Thyroid gland (tissue), 4 donors: ENCODE data around the gene CALR3. TPM values are rescaled to one million over a fixed set of nuclear protein-coding genes. Genes with fewer than 3 reads are reported as not detected.

Source experiments
- DNase-seq, 2 donors: peaks; one replicate each; pipeline ENCODE4 v3.0.0-alpha.2; 2019
- H3K27ac ChIP-seq, 3 donors: fragments of 200-600 bp; sonication (generic); 1 replicate in 2 of 3; 2 replicates in 1 of 3; pipeline ENCODE4 v1.5.1; 2016 to 2019; ENCODE audit warnings: mild to moderate bottlenecking in 1 of 3, moderate library complexity in 1 of 3
- H3K27me3 ChIP-seq: fragments of 200-600 bp; sonication (generic); one replicate; pipeline ENCODE4 v1.5.1; 2019
- H3K36me3 ChIP-seq, 2 donors: fragments of 200-600 bp; sonication (generic); one replicate each; pipeline ENCODE4 v1.5.1; 2016 to 2019
- H3K4me1 ChIP-seq, 2 donors: fragments of 200-600 bp; sonication (generic); one replicate each; pipeline ENCODE4 v1.5.1; 2017 to 2019
- H3K4me3 ChIP-seq, 3 donors: fragments of 200-600 bp; sonication (generic); replicated peaks in 1 of 3; 1 replicate in 2 of 3; 2 replicates in 1 of 3; pipeline ENCODE4 v1.5.1; 2016; ENCODE audit warnings: mild to moderate bottlenecking in 1 of 3
- H3K9me3 ChIP-seq: fragments of 200-600 bp; sonication (generic); one replicate; pipeline ENCODE4 v1.5.1; 2017
- CTCF ChIP-seq, 6 experiments: fragments of 200-600 bp in 3 of 6; fragments of 450-650 bp in 3 of 6; sonication (generic) in 3 of 6; IDR thresholded peaks; one replicate each; pipeline ENCODE4 v1.5.1; 2016 to 2019; ENCODE audit warnings: antibody characterized with exemption in 6 of 6, mild to moderate bottlenecking in 2 of 6, inconsistent platforms in 1 of 6, moderate library complexity in 1 of 6
- POLR2A ChIP-seq, 2 donors: fragments of 450-650 bp; IDR thresholded peaks; one replicate each; pipeline ENCODE4 v1.6.1; 2017; ENCODE audit warnings: antibody characterized with exemption in 2 of 2, mild to moderate bottlenecking in 2 of 2, moderate library complexity in 1 of 2
- WGBS, 2 donors: methylation state at CpG; one replicate each; pipeline ENCODE4 v1.1.5; 2017; 5-methylcytosine and 5-hydroxymethylcytosine counted together
- intact Hi-C: fragments of 100-400 bp; cut with DNase I; formaldehyde crosslinking; loops from one replicate; pipeline ENCODE4 v1.15.1; 2023
- total RNA-seq, 4 donors: library from RNA; depleted of rRNA; stranded (reverse); fragments of >200 nt; gene quantifications; one replicate each; pipeline ENCODE4 v1.2.3, GENCODE V29; 2016

The CALR3 gene
- total RNA-seq, 4 donors from 2014 or later, result 0.58 TPM; not detected in 3

GRCh38 chr19:16529466-16530144 is 33.6 kb upstream of the CALR3 start:
- no peaks in the 10 kb centered on the region for H3K27me3 ChIP-seq
- H3K4me1 ChIP-seq, result no peaks in the 10 kb centered on the region
- H3K4me3 ChIP-seq, result no peak overlapping the region
- peaks cover 91 to 94% of the 10 kb centered on the region in 2 donors for H3K36me3 ChIP-seq
- intact Hi-C loops, result no loop called here
- H3K27ac ChIP-seq, result no peak overlapping the region
- DNase-seq, result no peak
- TF ChIP-seq CTCF (IDR thresholded peaks at IDR 0.05) (no peak), POLR2A (IDR thresholded peaks at IDR 0.05) (no peak)
- 92 to 95% methylated on average over 11 to 23 of the region's 25 CpGs for WGBS, 2 donors
- no peaks in the 10 kb centered on the region for H3K9me3 ChIP-seq

- no peak overlapping the region for H3K27ac ChIP-seq
- TF ChIP-seq POLR2A (IDR thresholded peaks at IDR 0.05) (no peak), CTCF (IDR thresholded peaks at IDR 0.05) (peak in 1 of 6 experiments; percentile 10)
- no peaks in the 10 kb centered on the region for H3K27me3 ChIP-seq
- H3K4me3 ChIP-seq, result no peak overlapping the region
- no peaks in the 10 kb centered on the region for H3K9me3 ChIP-seq
- WGBS, 2 donors, result 87 to 89% methylated on average over 3 to 11 of the region's 12 CpGs
- intact Hi-C loops, result no loop called here
- no peak for DNase-seq
- peaks cover 90 to 95% of the 10 kb centered on the region in 2 donors for H3K36me3 ChIP-seq
- no peaks in the 10 kb centered on the region for H3K4me1 ChIP-seq
Measured at GRCh38 chr19:16527971-16528521, 32.1 kb upstream of the CALR3 start.

GRCh38 chr19:16527334-16527935 is 31.5 kb upstream of the CALR3 start:
- TF ChIP-seq CTCF (IDR thresholded peaks at IDR 0.05) (no peak), POLR2A (IDR thresholded peaks at IDR 0.05) (no peak)
- intact Hi-C loops, result no loop called here
- Histone ChIP-seq H3K27ac (no peak overlapping the region), H3K9me3 (no peaks in the 10 kb centered on the region), H3K4me1 (no peaks in the 10 kb centered on the region), H3K36me3 (peaks cover 90 to 95% of the 10 kb centered on the region in 2 donors), H3K27me3 (no peaks in the 10 kb centered on the region), H3K4me3 (no peak overlapping the region)
- no peak for DNase-seq
- WGBS, 2 donors, result 78 to 81% methylated on average over 12 to 14 of the region's 14 CpGs

GRCh38 chr19:16525751-16526481 is 29.9 kb upstream of the CALR3 start:
- intact Hi-C loops, result no loop called here
- DNase-seq, result no peak
- H3K36me3 ChIP-seq, result peaks cover 87 to 91% of the 10 kb centered on the region in 2 donors

More at GRCh38 chr19:16525751-16526481, 29.9 kb upstream of the CALR3 start:
- H3K4me3 ChIP-seq, result no peak overlapping the region
- H3K27me3 ChIP-seq, result no peaks in the 10 kb centered on the region
- H3K9me3 ChIP-seq, result no peaks in the 10 kb centered on the region
- no peak overlapping the region for H3K27ac ChIP-seq
- H3K4me1 ChIP-seq, result no peaks in the 10 kb centered on the region
- WGBS, 2 donors, result 94 to 98% methylated on average over 20 of the region's 29 CpGs
- TF ChIP-seq CTCF (IDR thresholded peaks at IDR 0.05), result no peak
- no peak for TF ChIP-seq POLR2A (IDR thresholded peaks at IDR 0.05)
